HG03139 (cell line): Measurements from ENCODE around the gene GPR148.

Experiments
- ATAC-seq: cut with Tn5 transposase; IDR thresholded peaks from one replicate; pipeline ENCODE4 v1.9.1; 2021; ENCODE audit not compliant: unreplicated experiment

GPR148 gene

DNA sequence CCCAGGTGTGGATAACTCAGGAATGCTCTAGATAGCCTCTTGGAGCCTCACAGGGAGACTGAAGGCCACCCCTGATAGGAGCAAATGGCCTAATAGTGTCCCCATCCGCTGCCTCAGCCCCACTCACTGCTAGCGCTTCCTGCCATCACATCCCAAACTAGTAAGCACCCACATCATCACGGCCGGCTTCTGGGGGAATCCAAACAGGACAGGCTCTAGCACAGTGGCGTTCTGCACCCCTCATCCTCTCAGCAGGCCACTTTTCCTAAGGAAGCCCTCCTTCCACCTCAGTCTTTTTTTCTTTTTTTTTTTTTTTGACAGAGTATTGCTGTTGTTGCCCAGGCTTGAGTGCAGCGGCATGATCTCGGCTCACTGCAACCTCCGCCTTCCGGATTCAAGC lies 20.2 kb downstream of the GPR148 start:
- ATAC-seq, result no peak

DNA sequence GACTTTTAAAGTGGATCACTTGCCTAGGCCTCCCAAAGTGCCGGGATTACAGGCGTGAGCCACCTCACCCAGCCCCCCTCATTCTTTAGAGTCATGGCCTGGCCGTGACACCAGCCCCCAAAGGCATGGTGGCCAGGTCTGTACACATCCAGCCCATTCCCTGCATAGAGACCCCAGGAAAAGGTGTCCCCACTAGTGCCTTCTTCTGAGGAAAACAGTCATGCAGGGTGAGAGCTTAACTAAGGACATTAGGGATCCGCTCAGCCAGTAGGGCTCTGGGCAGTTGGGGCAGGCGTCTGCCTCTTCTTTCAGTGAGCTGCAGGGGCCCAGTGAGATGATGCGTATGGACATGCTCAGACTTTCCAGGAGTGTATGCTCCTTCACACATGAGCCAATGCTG lies 20.8 kb downstream of the GPR148 start:
- no peak for ATAC-seq

DNA sequence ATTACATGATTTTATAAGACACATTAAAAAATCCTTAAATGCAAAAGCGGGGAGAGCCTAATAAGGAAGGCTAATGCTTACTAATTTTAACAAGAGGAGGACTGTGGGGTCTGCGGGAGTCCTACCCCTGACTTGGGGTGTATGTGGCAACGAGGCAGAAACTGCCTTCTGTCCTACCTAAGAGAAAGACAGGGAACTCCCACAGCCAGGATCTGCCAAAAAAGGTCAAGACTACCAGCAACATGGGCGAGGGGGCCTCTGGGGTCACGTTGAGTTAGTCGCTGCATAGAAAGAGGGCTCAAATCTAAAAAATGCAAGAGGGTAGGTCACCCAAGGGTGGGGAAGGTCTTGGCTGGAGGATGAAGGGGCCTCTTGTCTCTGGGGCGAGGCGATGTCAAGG lies 25.9 kb downstream of the GPR148 start:
- ATAC-seq, result no peak

DNA sequence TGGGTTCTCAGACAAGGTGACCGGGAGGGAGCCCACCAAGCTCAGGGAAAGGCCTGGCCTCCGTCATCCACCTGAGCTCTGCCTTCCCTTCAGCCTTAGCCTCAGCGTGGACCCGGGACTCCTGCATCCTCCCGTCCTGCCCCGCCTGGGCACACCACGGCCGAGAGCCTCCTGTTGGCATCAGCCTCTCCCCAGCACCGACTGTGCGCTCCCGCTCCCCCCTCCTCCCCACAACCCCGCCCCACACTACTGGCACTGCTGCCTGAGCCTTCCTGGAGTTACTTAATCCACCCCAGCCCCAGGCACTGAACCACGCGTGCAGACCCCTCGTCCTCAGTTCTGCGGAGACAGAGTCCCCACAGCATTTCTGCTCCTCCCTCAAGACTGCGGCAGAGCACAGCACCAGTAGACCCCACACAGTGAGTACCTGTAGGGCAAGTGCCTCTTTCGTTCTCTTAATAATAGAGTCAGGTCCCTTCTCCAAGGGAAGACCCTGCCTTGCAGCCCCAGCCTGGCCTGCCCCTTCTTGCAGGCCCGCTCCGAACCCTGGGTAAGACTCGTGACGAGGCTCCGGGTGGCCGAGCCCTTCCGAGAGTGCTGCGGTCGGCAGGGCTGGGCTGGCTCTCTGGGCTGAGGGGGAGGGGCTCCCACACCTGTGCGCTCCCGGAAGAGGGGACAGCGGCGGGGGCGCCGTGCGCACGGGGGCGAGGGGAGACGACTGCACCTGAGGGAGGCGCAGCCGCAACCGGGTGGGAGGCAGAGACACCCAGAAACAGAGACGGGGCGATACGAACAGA lies 26.6 kb downstream of the GPR148 start, which contains the start of gene AMER3:
Gene AMER3, plus strand, starts transcription at position 285 of the 797 bp plus-strand sequence. CDS start 6,533 bp downstream, outside the sequence.
- no peak for ATAC-seq

DNA sequence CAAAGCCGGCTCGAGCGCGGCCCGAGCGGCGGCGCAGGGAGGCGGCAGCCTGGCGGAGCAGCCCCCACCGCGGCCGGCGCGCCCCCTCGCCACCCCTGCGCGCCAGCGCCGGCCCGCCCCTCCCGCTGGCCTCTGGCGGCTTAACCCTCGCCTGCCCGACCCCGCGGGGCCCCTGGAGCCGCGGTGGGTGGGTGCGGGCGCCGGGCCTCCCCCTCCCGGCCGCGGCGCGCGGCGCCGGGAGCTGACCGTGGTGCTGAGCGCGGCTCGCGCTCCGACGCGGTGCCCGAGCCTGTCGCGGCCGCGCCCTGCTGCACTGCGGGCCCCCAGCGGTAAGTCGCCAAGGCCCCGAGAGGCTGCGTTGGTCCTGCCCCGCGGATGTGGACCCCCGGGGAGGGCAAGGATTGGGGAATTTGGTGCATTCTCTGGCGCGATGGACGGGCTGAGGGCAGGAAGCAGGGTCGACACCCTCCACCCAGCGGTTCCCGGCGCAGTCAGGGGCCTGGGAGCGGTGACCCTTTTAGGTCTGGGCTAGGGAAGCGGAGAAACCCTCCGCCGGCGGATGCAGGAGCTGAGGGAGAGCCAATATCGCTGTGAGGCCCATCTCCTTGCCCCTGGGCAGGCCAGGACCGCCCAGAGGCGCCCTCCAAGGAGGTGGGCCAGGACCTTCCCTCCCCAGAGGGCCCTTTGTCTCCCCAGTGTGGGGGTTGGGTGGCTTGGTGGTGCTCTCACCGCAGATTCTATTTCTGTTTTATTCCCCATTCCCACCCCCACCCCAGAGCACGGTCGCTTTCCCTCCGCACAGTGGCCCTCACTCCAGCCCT lies 27.4 kb downstream of the GPR148 start:
- ATAC-seq, result no peak

DNA sequence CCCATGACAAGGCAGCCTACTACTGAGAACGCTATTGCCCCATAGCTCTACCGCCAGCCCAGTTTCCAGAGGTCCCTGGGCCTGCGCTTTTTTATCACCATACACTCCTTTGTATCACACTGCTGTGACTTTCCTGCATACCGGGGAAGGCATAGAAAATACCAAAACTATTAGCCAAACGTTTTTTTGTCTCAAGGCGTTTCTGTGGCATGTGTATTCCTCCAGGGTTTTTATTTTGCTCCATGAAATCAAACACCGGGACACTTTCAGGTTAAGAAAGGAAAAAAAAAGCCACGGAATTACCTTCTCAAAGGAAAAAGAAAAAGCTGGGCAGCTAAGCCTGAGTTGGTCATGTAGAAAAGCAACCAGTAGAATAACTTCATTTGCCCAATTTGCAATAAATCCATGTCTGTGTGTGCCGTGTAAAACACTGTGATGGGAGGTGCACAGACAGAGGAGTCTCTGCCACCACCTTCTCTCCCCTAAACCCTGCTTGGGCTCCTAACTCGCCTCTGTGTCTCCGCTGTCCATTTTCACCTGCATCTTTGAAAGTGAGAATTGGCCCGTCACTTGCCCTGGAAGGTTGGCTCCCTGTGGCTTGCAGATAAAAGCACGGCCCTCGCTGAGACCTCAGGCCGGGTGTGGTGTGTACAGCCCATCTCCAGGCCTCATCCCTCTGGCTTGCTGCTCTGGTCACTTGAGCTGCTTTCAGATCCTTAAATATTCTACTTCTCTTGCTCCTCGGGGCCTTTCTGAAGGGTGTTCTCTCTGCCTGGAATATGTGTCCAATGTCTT lies 28.2 kb downstream of the GPR148 start:
- ATAC-seq, result no peak

DNA sequence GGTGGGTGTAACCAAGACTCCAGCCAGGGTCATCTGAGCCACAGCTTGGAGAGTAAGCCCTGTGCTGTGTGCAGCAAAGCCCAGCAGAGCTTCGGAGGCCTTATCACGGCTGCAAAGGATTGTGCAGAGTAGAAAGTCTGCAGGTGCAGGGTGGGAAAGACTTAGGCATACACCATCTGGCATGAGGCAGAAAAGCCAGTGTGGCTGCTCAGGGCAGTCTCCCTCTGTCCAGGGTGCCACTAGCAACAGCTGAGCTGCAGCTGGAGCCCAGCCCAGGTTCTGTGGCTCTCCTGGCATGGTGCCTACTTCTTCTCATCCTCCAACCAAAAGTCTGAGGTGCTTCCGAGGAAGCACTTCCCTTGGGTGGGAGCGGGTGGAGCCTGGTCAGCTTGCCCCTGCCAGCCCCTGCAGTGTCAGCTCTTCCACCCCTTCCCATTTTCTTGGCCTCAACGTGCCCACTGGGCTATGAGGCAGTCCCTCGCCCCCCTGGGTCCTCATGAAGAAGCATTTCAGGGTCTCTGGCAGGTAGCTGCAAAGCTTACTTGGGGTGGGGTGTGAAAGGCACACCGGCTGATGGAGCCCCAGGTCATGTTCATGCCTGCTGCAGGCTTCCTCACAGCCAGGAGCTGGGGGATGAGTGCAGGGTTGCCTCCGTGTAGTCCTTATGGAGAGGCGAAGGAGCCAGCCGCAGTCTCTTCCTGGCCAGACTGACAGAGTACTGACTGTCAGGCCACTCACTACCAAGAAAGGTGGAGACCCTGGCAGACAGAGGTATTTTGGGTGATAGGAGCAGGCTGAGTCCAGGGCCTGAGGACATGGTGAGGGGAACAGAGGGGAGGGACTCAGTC lies 31.3 kb downstream of the GPR148 start:
- ATAC-seq, result no peak

DNA sequence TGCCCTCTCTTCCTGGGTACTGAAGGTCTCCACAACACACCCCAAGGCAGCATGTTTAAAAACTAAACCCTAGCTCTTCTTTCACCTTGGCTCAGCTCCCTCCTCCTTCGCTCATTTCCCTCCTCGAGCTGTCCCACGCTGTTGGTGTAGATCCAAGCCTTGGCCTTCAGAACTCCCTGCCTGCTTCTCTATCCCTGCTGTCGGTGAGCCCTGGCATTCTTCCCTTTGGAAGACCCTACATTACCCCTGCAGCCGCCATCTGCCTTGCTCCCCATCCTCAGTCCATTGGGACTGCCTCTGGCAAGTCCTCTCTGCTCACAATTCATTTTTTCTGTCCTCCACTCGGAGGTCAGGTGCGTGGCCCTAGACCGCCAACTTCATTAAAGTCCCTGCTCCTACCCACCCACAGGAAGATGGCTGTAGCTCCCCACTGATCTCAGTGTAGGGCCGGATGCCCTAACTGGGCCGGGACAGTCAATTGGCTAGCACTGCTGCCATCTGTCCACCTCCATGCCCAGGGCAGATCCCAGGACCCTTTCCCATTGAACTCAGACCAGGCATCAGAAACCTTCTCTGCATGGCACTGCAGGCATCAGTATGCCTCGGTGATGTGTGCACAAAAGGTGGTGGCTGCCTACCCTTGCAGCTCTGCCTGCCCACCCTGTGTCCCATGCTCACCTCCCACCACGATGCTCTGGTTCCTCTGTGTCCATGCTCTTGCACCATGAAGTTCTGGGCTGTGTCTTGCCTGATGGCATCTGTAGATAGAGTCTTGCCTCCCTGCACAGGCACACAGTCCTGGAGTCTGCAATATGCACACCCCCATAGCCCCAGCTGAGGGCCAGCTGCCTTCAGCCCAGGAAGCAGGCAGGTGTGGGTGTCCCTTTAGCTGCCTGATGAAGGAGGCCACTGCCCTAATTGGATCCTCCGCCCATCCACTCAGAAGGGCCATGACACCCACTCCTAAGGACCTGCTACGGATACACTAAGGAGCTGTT lies 32.2 kb downstream of the GPR148 start:
- ATAC-seq, result no peak

DNA sequence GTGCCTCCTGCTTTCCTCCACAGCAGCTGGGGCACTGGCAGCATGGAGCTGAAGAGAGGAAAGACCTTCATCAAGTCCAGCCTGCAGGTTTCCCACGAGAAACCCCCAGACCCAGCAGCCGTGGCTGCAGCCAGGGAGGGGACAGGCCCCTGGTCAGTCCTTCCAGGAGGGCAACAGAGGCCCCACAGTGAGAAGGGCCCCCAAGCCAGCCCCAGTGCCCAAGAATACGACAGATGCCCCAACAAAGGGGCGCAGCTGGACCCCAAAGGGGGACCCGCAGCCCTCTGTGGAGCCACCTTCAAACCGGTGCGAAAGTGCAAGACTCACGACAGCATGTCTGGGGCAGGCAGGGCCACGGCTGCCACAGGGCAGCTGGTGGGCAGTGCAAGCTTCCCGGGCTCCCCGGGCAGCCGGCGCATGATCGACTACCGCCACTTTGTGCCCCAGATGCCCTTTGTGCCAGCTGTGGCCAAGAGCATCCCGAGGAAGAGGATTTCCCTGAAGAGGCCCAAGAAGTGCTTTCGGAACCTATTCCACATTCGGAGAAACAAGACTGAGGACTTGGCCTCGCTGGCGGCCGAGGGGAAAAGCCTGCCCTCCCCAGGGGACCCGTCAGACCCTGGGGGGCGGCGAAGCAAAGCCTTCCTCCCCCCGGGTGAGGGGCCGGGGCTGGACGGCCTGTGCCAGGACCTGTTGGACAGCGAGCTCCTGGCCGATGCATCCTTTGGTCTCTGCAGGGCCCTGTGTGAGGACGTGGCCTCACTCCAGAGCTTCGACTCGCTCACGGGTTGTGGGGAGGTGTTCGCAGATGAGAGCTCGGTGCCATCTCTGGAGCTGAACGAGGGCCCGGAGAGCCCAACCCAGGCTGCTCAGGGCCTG lies 33.4 kb downstream of the GPR148 start:
- ATAC-seq, result no peak

DNA sequence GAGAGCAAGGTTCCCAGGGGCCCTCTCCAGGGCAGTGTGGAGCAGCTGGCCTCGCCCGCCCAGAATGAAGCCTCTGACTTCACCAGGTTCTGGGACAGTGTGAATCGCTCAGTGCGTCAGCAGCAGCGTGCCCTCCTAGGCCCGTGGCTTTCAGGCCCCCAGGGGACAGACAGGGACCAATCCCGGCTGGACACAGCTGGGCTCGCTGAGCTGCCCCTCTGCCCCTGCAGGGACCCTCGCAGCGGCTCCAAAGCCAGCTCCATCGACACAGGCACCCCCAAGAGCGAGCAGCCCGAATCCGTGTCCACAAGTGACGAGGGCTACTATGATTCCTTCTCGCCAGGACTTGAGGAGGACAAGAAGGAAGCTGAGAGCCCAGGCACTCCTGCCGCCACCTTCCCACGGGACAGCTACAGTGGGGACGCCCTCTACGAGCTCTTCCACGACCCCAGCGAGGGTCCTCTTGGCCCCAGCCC lies 34.1 kb downstream of the GPR148 start:
- no peak for ATAC-seq

DNA sequence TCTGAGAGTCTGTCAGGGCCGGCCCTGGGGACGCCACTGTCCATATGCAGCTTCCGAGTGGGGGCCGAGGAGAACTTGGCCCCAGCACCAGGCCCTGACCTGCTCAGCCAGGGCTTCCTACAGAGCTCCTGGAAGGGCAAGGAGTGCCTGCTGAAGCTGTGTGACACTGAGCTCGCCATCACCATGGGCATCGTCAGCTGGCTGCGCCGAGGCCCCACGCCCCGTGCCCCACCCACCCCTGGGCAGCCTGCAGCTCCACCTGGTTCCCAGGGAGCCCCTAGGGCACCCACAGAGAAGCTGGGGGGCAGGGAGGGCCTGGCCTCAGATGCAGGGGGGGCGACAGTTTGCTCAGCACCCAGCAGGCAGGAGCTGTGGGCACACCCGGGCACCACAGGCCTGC lies 34.5 kb downstream of the GPR148 start:
- ATAC-seq, result no peak

DNA sequence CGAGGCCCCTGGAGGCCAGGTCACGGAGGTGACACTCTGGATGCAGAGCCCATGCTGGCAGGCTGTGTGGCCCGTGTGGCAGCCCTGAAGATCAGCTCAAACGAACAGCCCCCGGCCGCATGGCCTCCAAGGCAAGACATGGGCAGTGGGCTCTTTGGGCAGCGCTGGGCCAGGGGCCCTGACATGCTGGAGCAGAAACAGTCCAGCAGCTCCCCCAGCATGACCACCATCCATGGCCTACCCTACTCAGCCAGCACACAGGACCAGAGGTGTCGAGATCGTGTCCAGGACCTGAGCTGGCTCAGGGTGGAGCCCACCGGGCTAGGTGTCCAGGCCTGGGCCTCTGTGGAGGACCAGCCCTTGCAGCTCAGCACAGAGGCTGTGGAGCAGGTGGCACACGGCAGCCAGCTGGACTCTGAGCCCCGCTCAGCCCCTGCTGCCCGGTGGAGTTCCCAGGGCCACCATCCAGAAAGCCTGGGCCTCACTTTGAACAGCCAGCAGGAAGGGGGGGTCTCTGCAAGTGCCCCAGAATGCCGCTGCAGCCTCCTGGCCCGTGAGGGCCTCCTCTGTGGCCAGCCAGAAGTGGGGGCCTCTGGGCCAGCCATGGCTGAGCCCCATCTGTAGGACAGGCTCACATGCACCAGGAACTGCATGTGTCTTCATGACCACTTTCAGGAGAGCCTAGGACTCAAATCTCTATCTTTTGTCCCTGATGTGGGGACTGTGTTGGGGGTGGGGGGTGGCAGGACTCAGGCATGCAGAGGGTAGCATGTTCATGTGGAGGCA lies 35.4 kb downstream of the GPR148 start:
- no peak for ATAC-seq

DNA sequence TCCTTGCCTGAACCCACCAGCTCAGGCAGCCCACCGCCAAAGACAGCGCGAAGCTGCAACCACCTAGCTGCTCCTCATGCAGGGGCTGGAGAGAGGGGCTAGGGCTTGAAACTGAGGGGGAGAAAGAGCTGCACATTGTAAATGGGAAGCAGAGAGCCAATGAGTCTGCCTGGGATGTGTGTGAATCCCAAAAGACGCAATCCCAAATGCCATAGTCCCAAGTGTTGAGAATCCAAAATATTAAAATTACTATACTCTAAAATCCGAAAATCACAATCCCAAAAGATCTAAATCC lies 35.9 kb downstream of the GPR148 start:
- no peak for ATAC-seq

DNA sequence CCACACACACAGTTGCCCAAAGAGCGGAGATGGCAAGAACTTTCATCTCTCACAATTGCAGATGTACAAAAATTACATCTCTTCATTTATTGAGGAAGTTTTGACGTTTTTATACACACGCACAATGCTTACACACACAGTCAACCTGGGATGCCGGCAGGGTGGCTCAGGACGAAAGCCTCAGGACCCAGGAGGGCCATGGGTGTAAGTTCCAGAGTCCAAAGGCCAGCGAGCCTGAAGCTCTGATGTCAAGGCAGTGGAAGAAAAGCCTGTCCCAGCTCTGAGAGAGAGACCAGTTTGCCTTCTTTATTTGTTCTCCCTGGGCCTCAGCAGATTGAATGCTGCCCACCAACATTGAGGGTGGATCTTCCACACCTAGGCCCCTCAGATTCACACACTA lies 36.6 kb downstream of the GPR148 start:
- no peak for ATAC-seq

DNA sequence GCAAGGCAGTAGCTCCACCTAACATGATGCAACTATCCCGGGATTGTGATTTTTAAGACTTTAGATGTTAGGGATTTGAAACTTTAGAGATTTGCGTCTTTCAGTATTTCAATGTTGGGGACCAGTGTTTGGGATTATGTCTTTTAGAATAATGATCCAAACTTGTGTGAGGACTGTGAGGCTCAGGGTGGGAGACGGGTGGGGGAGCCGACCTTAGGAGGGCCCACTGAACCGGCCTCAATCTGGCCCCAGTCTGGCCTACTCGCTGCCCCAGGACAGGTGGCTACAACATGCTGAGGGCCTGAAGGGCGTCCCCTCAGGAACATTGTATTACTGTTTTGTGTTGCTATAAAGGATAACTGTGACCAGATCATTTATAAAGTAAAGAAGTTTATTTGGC lies 37.2 kb downstream of the GPR148 start:
- no peak for ATAC-seq

DNA sequence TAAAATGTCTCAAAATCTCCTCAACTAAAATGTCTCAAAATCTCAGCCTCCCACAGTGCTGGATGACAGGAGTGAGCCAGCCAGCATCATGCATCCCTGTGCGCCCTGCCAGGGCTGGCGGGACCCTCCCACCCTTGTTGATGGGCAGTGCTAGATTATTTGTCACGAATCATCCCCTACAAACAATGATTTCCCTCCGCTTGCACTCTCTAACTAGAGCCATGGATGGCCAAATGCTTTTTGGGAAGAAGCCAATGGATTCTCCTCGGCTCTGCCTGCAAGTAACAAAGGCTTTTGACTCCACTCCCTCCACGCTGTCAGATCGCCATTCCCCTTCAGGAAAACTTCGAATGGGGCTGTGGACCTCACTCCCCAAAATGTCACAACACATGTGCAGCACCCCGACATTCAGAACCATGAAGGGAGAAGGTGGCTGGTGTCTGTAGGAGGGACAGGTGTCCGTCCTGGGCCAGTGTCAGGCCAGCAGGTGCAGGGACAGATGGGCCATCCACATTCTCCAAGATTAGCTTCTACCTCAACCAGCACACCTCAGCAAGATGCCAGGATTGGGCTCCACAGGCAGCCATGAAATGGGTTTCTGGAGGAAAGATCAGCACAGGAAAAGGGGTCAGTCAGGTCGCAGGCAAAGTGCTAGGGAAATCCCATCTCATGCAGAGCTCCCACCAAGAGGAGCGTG lies 38.0 kb downstream of the GPR148 start:
- no peak for ATAC-seq

DNA sequence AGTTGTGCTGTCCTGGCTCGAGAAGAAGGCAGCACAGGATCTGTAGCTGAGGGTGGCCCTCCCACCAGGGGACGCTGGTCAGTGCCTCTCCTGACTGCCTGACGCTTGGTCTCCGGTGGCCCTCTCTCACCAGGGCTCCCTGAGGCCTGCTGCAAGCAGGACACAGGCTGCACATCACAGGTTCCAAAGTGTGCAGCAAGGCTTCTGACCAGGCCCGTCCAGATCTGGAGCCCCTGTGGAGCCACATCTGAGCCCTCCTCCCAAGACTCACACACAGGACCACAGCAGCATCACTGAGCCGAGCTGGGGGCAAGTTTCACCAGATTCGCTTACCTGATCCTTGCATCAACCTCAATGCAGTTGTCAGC lies 38.5 kb downstream of the GPR148 start:
- ATAC-seq, result no peak
